Suprapubic skin (tissue), 4 donors: Measurements from ENCODE around the gene XRCC5. TPM values are rescaled to one million over a fixed set of nuclear protein-coding genes. Genes with fewer than 3 reads are reported as not detected.

Source experiments
- DNase-seq, 2 donors: peaks; one replicate each; pipeline ENCODE4 v3.0.0-alpha.2; 2019; ENCODE audit warnings: low spot score in 2 of 2
- H3K27ac ChIP-seq: fragments of 200-600 bp; sonication (generic); one replicate; pipeline ENCODE4 v1.5.1; 2019
- H3K27me3 ChIP-seq: fragments of 200-600 bp; sonication (generic); one replicate; pipeline ENCODE4 v1.5.1; 2019
- H3K36me3 ChIP-seq: fragments of 200-600 bp; sonication (generic); one replicate; pipeline ENCODE4 v1.5.1; 2019
- H3K4me1 ChIP-seq: fragments of 200-600 bp; sonication (generic); one replicate; pipeline ENCODE4 v1.5.1; 2019
- H3K4me3 ChIP-seq: fragments of 200-600 bp; sonication (generic); one replicate; pipeline ENCODE4 v1.5.1; 2019; ENCODE audit warnings: mild to moderate bottlenecking
- H3K9me3 ChIP-seq: fragments of 200-600 bp; sonication (generic); one replicate; pipeline ENCODE4 v1.5.1; 2019
- CTCF ChIP-seq, 2 donors: fragments of 200-600 bp in 1 of 2; fragments of 450-650 bp in 1 of 2; sonication (generic) in 1 of 2; IDR thresholded peaks; one replicate each; pipeline ENCODE4 v1.5.1; 2016 to 2019; ENCODE audit warnings: antibody characterized with exemption in 2 of 2, mild to moderate bottlenecking in 1 of 2, moderate library complexity in 1 of 2
- EP300 ChIP-seq: sonication (generic); formaldehyde crosslinking; IDR thresholded peaks from one replicate; pipeline ENCODE4 v1.6.1; 2017; ENCODE audit warnings: antibody characterized with exemption
- POLR2A ChIP-seq, 2 donors: fragments of 450-650 bp; IDR thresholded peaks; one replicate each; pipeline ENCODE4 v1.6.1; 2017; ENCODE audit warnings: antibody characterized with exemption in 2 of 2, mild to moderate bottlenecking in 2 of 2, moderate library complexity in 2 of 2
- POLR2AphosphoS5 ChIP-seq, 3 donors: sonication (generic); formaldehyde crosslinking; IDR thresholded peaks; one replicate each; pipeline ENCODE4 v1.6.1; 2017; ENCODE audit warnings: antibody characterized with exemption in 3 of 3
- WGBS: methylation state at CpG from one replicate; pipeline ENCODE4 v1.1.5; 2018; 5-methylcytosine and 5-hydroxymethylcytosine counted together
- total RNA-seq, 4 donors: library from RNA; depleted of rRNA; stranded (reverse); fragments of >200 nt; gene quantifications; one replicate each; pipeline ENCODE4 v1.1.0, GENCODE V29; 2016

Gene XRCC5
- total RNA-seq, 4 donors from 2014 or later: 122 to 153 (median 136) TPM

- WGBS: 39% methylated on average over 6 of the region's 6 CpGs
- no peak for DNase-seq
- TF ChIP-seq POLR2AphosphoS5 (IDR thresholded peaks at IDR 0.05): no peak
- Histone ChIP-seq H3K27me3 (no peaks in the 10 kb centered on the region), H3K36me3 (peaks cover 23% of the 10 kb centered on the region), H3K4me1 (peaks cover 36% of the 10 kb centered on the region), H3K4me3 (peak overlapping the region; percentile 92), H3K9me3 (no peaks in the 10 kb centered on the region), H3K27ac (peak overlapping the region; percentile 12)
These were observed 710 bp upstream of the XRCC5 start for GRCh38 chr2:216108310-216108966.

GRCh38 chr2:216109962-216110614, 940 bp downstream of the XRCC5 start:
- Histone ChIP-seq H3K4me1 (peaks cover 44% of the 10 kb centered on the region), H3K27ac (peak overlapping the region; percentile 94), H3K36me3 (peaks cover 26% of the 10 kb centered on the region), H3K27me3 (no peaks in the 10 kb centered on the region), H3K4me3 (peak overlapping the region; percentile 92), H3K9me3 (no peaks in the 10 kb centered on the region)
- no peak for DNase-seq
- TF ChIP-seq EP300 (no peak), POLR2AphosphoS5 (IDR thresholded peaks at IDR 0.05) (no peak), CTCF (IDR thresholded peaks at IDR 0.05) (peak; percentile 4 to 26)
- 2% methylated on average over 10 of the region's 10 CpGs for WGBS

- H3K4me1 ChIP-seq: peaks cover 46% of the 10 kb centered on the region
- H3K9me3 ChIP-seq: no peaks in the 10 kb centered on the region
- peaks cover 26% of the 10 kb centered on the region for H3K36me3 ChIP-seq
- H3K4me3 ChIP-seq: peak overlapping the region; percentile 92
- TF ChIP-seq POLR2AphosphoS5 (IDR thresholded peaks at IDR 0.05) (no peak), POLR2A (IDR thresholded peaks at IDR 0.05) (no peak), CTCF (IDR thresholded peaks at IDR 0.05) (no peak), EP300 (no peak)
- peak overlapping the region; percentile 94 for H3K27ac ChIP-seq
- no peaks in the 10 kb centered on the region for H3K27me3 ChIP-seq
- WGBS: 7% methylated on average over 1 of the region's 1 CpG
- DNase-seq: no peak
These were observed 1.5 kb downstream of the XRCC5 start for GRCh38 chr2:216110620-216111019.

GRCh38 chr2:216111122-216111521, 2.0 kb downstream of the XRCC5 start:
- 84% methylated on average over 7 of the region's 7 CpGs for WGBS
- Histone ChIP-seq H3K36me3 (peaks cover 26% of the 10 kb centered on the region), H3K9me3 (no peaks in the 10 kb centered on the region), H3K27me3 (no peaks in the 10 kb centered on the region), H3K27ac (no peak overlapping the region), H3K4me3 (no peak overlapping the region), H3K4me1 (peaks cover 51% of the 10 kb centered on the region)
- TF ChIP-seq EP300 (no peak), POLR2A (IDR thresholded peaks at IDR 0.05) (no peak)
- DNase-seq: no peak

GRCh38 chr2:216112926-216113325, 3.8 kb downstream of the XRCC5 start:
- Histone ChIP-seq H3K27ac (no peak overlapping the region), H3K9me3 (no peaks in the 10 kb centered on the region), H3K27me3 (no peaks in the 10 kb centered on the region), H3K36me3 (peaks cover 36% of the 10 kb centered on the region), H3K4me3 (no peak overlapping the region), H3K4me1 (peaks cover 52% of the 10 kb centered on the region)
- WGBS: 87% methylated on average over 4 of the region's 4 CpGs
- no peak for DNase-seq
- TF ChIP-seq CTCF (IDR thresholded peaks at IDR 0.05) (no peak), POLR2AphosphoS5 (IDR thresholded peaks at IDR 0.05) (no peak), EP300 (no peak), POLR2A (IDR thresholded peaks at IDR 0.05) (no peak)

GRCh38 chr2:216113572-216113971, 4.4 kb downstream of the XRCC5 start:
- Histone ChIP-seq H3K27me3 (no peaks in the 10 kb centered on the region), H3K27ac (no peak overlapping the region), H3K9me3 (no peaks in the 10 kb centered on the region), H3K36me3 (peaks cover 42% of the 10 kb centered on the region), H3K4me1 (peaks cover 49% of the 10 kb centered on the region), H3K4me3 (no peak overlapping the region)
- 73% methylated on average over 3 of the region's 3 CpGs for WGBS
- no peak for DNase-seq
- TF ChIP-seq CTCF (IDR thresholded peaks at IDR 0.05) (no peak), POLR2A (IDR thresholded peaks at IDR 0.05) (no peak), POLR2AphosphoS5 (IDR thresholded peaks at IDR 0.05) (no peak), EP300 (no peak)
